IPS-18c (cell line): ENCODE results near the gene NPIPA5.
"Not testable (repeated sequence)": the region's sequence is repeated elsewhere in the genome, so short reads cannot be mapped to it uniquely, and the experiment has no call there.

Experiments
- H3K4me3 ChIP-seq: 2 replicates; pipeline ENCODE4 v1.7.0; 2013; ENCODE audit warnings: low read depth, mild to moderate bottlenecking, low read length, moderate library complexity; ENCODE audit not compliant: insufficient read depth
- H3K9me3 ChIP-seq: one replicate; pipeline ENCODE4 v1.6.1; 2013; ENCODE audit warnings: mild to moderate bottlenecking, low read length, moderate library complexity; ENCODE audit not compliant: control insufficient read depth, insufficient read depth

Gene NPIPA5

DNA sequence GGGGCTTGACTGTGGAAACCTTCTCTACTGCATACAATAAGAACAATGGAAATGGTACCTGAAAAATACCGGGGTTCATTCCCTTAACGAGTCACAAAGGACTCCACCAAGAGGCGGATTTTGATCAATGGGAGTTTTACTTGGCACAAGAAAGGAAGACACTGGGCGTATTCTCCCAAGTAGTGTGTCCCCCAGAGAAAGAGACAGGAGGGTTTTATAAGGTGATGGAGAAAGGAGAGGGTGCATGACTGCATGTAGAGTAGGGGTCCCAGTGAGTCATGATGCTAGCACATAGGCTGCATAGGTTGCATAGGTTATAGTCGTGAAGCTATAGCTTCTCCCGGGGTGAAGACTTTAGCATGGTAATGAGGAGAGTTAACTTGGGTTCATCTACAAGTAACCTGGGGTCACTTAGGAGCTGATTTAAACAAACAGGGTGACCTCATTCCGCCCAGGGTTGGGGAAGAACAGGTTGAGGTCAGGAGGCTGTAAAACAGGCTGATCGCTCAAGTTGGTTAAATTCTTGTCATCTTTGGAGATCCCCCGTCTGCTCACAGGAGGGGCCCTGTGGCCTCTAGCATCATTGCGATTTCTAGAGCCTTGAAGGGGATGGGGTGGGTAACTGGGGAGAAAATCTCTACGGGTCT lies 19.0 kb upstream of the NPIPA5 start:
- H3K9me3 ChIP-seq: no peaks in the 10 kb centered on the region
- no peak overlapping the region for H3K4me3 ChIP-seq

DNA sequence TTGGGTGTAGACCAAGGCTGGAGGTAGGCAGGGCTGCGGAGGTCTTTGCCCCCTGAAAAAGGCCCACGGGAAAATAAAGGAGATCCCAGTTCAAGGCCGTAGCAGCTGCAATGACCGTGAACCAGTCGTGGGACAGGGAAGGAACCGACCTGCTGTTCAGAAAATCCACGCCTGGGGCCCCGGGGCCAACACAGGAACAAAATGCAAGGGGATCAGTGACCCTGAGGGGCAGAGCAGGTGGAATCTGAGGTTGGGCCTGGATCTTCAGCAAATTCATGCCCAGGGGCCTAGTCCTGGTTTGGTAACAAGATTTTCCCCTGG lies 18.4 kb upstream of the NPIPA5 start:
- not testable (repeated sequence) for H3K9me3 ChIP-seq
- peak overlapping the region; percentile 56; the same call in 1 of the 2 replicates for H3K4me3 ChIP-seq

DNA sequence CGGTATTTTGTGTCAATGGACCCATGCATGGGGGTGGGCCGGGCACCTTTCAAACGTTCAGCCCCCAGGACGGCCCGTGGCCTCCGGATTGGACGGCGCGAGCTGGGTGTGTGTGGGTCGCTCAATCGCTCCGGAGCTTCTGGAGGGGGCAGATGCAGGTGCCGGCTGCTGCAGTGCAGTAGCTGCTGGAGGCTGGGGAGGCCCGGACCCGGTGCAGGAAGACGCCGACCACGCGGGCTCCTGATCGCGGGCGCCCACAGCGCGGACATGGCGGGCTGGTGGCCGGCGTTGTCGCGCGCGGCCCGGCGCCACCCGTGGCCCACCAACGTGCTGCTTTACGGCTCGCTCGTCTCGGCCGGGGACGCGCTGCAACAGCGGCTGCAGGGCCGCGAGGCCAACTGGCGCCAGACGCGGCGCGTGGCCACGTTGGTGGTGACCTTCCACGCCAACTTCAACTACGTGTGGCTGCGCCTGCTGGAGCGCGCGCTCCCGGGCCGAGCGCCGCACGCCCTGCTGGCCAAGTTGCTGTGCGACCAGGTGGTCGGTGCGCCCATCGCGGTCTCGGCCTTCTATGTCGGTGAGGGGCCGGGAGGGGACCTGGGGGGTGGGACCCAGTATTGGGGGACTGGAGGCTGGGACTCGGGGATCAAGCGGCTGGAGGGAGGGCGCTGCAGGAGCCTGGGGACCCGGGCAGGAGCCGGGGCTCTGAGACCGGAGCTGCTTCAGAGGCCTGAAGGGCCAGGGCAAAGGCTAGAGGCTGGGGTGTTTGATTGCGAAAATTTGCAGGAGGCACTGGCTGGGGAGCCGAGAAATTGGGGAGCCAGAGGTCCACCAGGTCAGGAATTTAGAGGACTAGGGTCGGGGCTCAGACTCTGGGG lies 17.8 kb upstream of the NPIPA5 start, which contains the start of gene MPV17L:
Gene MPV17L, plus strand, starts transcription at position 124 of the 878 bp plus-strand sequence. Its CDS starts 144 bp downstream, at position 268.
- H3K4me3 ChIP-seq: peak within 1 kb of the TSS; percentile 56
- not testable (repeated sequence) for H3K9me3 ChIP-seq

DNA sequence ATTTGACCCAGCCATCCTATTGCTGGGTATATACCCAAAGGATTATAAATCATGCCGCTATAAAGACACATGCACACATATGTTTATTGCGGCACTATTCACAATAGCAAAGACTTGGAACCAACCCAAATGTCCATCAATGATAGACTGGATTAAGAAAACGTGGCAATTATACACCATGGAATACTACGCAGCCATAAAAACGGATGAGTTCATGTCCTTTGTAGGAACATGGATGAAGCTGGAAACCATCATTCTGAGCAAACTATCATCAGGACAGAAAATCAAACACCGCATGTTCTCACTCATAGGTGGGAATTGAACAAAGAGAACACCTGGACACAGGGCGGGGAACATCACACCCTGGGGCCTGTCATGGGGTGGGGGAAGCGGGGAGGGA lies 14.9 kb upstream of the NPIPA5 start:
- H3K4me3 ChIP-seq, H3K9me3 ChIP-seq: not testable (repeated sequence)

DNA sequence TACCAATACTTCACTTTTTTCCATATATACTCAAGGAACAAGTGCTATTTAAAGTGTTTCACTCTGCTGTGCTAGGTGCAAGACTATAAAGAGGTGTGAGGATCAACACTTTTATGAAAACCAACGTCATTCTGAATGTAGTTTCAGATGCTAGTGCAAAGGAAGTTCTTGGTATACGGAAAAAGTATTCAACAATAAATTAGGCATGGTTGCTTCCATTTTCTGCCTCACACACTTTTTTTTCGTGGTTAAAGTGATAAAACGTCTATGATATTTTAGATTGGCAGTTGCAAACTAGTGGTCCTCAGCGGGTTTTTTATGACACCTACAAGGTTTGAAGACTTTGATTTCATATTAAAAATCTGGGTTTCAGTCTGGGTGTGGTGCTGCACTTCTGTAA lies 11.8 kb upstream of the NPIPA5 start:
- H3K4me3 ChIP-seq: not testable (repeated sequence)

DNA sequence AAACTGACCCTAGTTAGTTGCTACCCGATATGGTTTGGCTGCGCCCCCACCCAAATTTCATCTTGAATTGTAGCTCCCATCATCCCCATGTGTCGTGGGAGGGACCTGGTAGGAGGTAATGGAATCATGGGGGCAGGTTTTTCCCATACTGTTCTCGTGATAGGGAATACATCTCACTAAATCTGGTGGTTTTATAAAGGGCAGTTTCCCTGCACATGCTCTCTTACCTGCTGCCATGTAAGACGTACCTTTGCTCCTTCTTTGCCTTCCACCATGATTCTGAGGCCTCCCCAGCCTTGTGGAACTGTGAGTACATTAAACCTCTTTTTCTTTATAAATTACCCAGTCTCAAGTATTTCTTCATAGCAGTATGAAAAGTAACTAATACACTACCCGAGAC lies 10.0 kb upstream of the NPIPA5 start:
- not testable (repeated sequence) for H3K9me3 ChIP-seq, H3K4me3 ChIP-seq

More for the DNA sequence above, 11.8 kb upstream of the NPIPA5 start:
- not testable (repeated sequence) for H3K9me3 ChIP-seq

DNA sequence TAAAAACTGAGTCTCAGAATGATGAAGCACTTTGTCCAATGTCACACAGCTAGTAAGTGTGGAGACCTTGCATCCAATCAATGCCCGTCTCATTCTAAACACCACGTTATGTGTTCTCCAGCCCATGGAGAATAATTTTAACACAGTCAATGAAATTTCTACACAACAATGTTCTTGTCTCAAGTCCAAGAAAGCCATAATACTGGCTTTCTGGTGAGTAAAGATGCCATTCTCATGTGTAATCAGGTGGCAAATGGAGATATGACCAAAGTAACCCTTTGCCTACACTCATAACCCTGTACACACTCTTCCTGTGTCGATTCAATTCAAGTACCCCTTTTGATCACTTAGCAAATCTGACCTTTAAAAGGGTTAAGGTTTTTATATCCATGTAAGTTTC lies 4.7 kb upstream of the NPIPA5 start:
- H3K9me3 ChIP-seq, H3K4me3 ChIP-seq: not testable (repeated sequence)

DNA sequence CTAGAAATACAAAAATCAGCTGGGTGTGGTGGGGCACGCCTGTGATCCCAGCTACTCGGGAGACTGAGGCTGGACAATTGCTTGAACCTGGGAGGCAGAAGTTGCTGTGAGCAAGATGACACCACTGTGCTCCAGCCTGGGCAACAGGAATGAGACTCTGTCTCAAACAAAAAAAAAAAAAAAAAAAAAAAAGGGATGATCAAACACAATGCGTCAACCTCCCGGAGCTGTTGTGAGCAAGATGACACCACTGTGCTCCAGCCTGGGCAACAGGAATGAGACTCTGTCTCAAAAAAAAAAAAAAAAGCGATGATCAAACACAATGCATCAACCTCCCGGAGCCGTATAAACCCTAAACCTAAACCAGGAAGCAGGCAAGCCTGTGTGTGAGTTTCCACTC lies 20.6 kb downstream of the NPIPA5 start:
- H3K4me3 ChIP-seq, H3K9me3 ChIP-seq: not testable (repeated sequence)

DNA sequence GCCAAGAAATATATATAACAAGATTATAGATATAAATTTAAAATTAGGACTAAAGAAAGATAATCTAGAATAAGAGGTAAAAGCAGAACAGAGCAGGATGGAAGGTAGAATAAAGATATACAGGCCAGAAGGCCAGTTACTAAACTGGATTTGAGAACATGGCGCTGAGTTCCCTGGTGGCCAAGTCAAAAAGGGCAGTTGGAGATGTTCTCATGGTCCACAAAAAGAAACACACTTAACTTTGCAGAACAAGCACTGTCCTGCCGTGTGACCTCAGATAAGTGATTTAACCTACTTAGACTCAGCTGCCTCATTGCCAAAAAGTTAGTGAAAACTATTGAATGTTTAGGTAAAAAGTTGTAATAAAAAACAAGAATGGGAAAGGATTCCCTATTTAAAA lies 23.2 kb downstream of the NPIPA5 start:
- not testable (repeated sequence) for H3K9me3 ChIP-seq, H3K4me3 ChIP-seq

DNA sequence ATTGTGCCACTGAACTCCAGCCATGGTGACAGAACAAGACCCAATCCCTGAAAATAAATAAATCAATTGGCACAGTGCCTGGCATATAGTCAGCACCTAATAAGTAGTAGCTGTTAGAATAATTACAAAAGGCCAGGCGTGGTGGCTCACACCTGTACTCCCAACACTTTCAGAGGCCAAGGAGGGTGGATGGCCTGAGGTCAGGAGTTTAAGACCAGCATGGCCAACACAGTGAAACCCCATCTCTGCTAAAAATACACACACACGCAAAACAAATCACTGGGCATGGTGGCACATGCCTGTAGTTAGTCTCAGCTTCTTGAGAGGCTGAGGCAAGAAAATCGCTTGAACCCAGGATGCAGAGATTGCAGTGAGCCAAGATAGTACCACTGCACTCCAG lies 25.2 kb downstream of the NPIPA5 start:
- H3K4me3 ChIP-seq: not testable (repeated sequence)

DNA sequence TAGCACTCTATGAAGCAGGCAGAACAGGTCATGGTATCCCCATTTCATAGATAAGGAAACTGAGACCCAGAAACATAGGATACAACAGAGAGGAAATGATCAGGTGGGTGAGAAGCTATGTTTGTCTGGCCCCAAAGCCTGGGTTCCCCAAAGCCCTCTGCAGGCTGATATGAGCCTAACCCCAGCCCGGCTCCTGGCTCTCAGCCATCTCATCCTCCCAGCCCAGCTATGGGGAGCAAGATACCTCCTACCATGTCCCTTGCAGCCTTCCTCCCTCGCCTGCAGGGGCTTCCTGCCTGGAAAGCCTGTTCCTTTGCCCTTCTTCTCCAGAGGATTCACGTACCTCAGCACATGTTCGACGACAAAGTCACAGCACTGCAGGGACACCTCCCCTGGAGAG lies 26.3 kb downstream of the NPIPA5 start:
- H3K4me3 ChIP-seq, H3K9me3 ChIP-seq: not testable (repeated sequence)

More for the DNA sequence above, 25.2 kb downstream of the NPIPA5 start:
- not testable (repeated sequence) for H3K9me3 ChIP-seq

DNA sequence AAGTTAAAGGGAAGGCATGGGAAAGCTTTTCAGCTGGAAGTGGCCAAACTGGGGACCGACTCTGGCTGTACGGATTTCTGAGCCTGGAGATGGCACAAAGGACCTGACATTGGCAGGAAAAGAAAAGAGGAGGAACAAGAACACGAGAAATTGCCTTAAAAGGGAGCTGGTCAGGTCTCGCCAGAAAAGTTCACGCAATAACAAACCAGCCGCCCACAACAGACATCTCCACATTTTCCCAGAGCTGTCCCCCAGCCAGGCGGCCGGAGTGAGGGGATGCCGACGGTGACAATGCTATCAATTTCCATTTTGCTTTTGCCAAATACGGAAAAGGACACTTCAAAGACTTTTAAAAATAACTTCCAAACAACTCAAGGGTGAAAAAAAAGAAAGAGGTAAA lies 26.8 kb downstream of the NPIPA5 start:
- H3K9me3 ChIP-seq, H3K4me3 ChIP-seq: not testable (repeated sequence)

DNA sequence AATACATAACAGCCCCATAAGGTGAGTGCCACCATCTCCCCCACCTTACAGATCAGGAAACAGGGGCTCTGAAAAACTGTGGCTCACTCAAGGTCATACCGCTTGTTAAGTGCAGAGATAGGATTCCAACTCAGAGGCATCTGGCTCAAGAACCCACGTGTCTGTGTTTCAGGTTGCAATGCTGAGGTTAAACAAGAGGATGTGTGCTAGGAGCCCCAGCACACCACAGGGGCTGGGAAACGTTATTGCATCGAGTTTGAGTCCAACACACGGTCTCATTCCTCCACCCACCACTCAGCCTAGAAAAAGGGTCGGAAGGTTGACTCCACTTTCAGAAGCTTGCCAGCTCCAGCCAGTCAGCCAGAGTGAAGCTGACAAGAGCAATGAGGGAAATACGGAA lies 29.4 kb downstream of the NPIPA5 start:
- H3K9me3 ChIP-seq, H3K4me3 ChIP-seq: not testable (repeated sequence)

DNA sequence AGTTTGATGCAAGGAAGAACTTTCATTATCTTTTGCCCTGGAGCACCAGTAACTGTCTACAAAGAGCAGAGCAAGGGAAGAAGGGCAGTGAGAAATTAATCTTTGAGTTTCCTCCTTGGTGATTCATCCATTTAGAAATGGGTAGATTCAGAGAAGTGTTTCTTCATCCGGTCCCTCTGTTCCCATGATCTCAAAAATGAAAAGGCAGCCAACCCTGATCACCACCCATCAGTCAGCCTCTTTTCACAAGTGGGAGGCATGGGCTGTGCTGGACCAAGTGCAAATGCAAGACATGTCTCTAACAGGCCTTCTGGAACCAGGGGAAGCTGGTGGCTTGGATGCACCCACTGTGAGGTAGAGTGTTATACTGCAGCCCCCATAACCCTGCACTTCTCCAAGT lies 35.8 kb downstream of the NPIPA5 start:
- not testable (repeated sequence) for H3K4me3 ChIP-seq, H3K9me3 ChIP-seq

DNA sequence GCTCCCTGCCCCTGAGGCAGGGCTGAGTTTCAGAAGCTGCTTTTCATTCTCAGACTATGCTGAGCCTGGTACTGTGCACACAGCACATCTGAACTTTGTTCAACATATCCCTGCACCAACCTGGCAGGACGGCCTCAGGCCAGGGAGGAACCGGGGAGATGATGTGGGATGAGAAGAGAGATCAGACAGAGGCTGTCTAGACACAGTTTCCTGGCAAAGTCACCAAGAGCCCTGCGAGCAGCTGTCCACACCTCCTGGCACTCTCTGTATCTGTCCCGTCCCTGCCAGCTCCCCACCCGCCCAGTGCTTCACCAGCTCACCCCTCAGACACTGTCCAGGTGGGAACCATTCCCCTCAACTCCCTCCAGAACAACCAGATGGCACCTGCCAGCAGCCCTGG lies 39.1 kb downstream of the NPIPA5 start:
- not testable (repeated sequence) for H3K9me3 ChIP-seq, H3K4me3 ChIP-seq

DNA sequence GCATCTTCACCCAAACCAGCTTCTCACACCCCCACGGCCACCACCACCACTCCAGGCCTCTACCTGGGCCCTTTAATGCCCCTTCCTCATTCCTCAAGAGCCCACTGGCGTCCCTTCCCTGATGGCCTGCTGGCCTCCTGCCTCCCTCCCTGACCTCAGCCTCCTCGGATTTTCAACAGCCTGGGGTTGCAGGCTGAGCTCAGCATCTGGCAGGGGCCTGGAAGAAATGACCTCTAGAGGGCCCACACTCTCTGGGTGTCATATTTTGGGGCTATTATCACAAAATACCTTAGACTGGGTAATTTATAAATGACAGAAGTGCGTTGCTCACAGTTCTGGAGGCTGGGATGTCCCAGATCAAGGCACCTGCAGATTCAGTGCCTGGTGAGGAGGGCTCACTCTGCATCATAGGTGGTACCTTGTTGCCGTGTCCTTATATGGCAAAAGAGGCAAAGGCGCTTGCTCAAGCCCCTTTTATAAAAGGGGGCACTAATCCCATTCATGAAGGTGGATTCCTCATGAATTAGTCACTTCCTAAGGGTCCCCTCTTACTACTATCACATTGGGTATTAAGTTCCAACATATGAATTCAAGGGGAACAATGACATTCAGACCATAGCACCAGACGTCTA lies 40.0 kb downstream of the NPIPA5 start:
- not testable (repeated sequence) for H3K9me3 ChIP-seq, H3K4me3 ChIP-seq

DNA sequence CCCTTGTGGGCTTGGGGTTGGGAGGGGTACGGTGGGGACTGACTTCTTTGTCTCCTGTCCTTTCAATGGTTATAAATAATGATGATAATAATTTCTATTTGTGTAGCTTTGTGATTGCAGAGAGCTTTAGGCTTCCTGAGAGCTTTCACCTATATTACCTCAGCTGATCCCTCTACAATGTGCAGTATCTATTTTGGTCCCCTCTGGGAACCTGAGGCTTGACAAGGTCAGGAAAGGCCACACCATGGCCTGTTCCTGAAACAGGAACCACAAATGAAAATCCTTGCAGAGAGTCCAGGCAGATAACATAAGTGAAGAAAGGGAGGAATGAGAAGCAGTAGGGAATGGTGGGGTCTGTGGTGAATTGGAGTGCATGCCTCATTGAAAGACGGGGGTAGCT lies 42.5 kb downstream of the NPIPA5 start:
- not testable (repeated sequence) for H3K9me3 ChIP-seq

DNA sequence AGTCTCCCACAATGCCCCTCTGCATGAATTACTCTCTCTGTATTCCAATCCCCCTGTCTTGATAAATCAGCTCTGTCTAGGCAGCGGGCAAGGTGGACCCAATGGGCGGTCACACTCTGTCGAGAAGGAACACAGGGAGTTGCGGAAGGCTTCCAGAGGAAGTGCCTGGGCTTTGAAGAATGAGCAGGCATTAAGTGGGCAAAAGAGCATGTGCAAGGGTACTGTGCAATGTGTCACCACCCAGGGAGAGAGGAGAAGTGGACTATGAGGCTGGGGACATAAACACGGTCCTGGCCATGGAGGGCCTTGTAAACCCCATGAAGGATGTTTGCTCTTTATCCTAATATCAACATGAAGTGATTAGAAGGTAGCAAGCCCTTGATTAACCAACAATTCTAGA lies 44.1 kb downstream of the NPIPA5 start:
- H3K4me3 ChIP-seq, H3K9me3 ChIP-seq: not testable (repeated sequence)

More for the DNA sequence above, 42.5 kb downstream of the NPIPA5 start:
- H3K4me3 ChIP-seq: not testable (repeated sequence)
